Measurements from ENCODE around the gene FAM111A.

DNA sequence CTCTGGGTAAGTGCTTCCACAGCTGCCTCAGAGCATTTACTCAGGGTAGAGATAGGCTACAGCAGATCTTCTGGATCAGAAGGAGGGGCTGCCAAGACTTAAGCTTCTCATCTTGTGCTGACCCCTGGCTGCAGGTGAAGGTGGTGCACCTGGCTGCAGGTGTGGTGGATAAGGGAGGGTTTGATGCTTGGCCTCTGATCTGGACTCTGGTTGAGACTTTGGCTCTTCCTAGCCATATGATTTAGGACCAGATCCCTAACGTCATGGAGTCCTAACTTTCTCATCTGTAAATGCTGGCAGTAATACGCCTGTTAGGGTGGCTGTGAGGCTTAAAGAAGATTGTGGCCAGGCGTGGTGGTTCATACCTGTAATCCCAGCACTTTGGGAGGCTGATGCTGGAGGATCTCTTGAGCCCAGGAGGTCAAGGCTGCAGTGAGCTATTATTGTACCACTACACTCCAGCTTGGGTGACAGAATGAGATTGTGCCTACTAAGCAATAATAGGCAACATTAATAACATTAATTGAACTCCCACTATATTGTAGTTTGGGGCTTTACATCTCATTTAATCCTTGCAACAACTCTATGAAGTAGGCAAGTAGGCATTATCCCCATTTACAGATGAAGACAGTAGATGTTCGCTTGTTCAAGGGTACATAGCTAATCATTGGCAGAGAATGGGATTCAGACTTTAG is 39.9 kb downstream of the FAM111A start:
- TF ChIP-seq CTCF (IDR thresholded peaks at IDR 0.05; ENCODE audit: insufficient read depth, low read depth, low read length) = no peak
- TF ChIP-seq EZH2 (IDR thresholded peaks at IDR 0.05; ENCODE audit: insufficient read depth, low read length) = no peak

Data from astrocyte (in vitro differentiated cells and primary cell).